ENCODE measurements around the gene IFI30.

- TF ChIP-seq EZH2 (IDR thresholded peaks at IDR 0.05; ENCODE audit: insufficient read depth, poor library complexity, severe bottlenecking) (no peak), EZH2phosphoT487 (IDR thresholded peaks at IDR 0.05; ENCODE audit: insufficient read depth, low read depth) (no peak)
Measured at GRCh38 chr19:18214779-18215433, 41.3 kb downstream of the IFI30 start.
